HCT116 (cell line): ENCODE data around the gene RAD23A. TPM values are rescaled to one million over a fixed set of nuclear protein-coding genes. Genes with fewer than 3 reads are reported as not detected.

Experiments used
- ATAC-seq: fragments of 200-7000 bp; cut with Tn5 transposase; 2 replicates; pipeline ENCODE4 v1.9.1; 2020; ENCODE audit warnings: mild to moderate bottlenecking, moderate library complexity
- BruUV-seq: library from RNA; stranded (reverse); fragments of 400-500 nt; replicated peaks from 2 replicates; lab custom pipeline; 2021; lab: Mats Ljungman, UMichigan
- CTCF ChIA-PET: fragments of 300-600 bp; sonication (Branson Sonifier 250); formaldehyde crosslinking; loops from one replicate; lab custom pipeline; 2021; ENCODE audit warnings: antibody characterized with exemption; lab: Charles Lee
- POLR2A ChIA-PET: fragments of 300-600, 350-600 bp; sonication (Branson Sonifier 250); formaldehyde crosslinking; loops from one replicate; lab custom pipeline; 2021; ENCODE audit warnings: antibody characterized with exemption; lab: Charles Lee
- RAD21 ChIA-PET, 2 experiments: fragments of 300-600 bp; sonication (Branson Sonifier 250); formaldehyde crosslinking; loops; one replicate each; lab custom pipeline; 2023; ENCODE audit warnings: low total read pairs in 2 of 2; ENCODE audit not compliant: uncharacterized antibody in 2 of 2, unreplicated experiment in 2 of 2, low non-redundant PET in 1 of 2; lab: Charles Lee
- DNase-seq: peaks from one replicate; pipeline ENCODE4 v3.0.0-alpha.2; 2010; ENCODE audit warnings: low read depth, low spot score
- H2AFZ ChIP-seq: fragments of 200-600 bp; shearing (Covaris generic), sonication (generic); 2 replicates; pipeline ENCODE4 v1.6.1; 2017; ENCODE audit warnings: low read depth, mixed run types, mixed read lengths, antibody characterized with exemption, low read length; ENCODE audit not compliant: poor library complexity, severe bottlenecking
- H3K27ac ChIP-seq: 2 replicates; pipeline ENCODE4 v1.5.1; 2012; ENCODE audit warnings: low read depth, low read length
- H3K27me3 ChIP-seq: fragments of 200-600 bp; sonication (generic); 2 replicates; pipeline ENCODE4 v1.6.1; 2016; ENCODE audit warnings: mixed run types, low read length, mixed read lengths; ENCODE audit not compliant: insufficient read depth
- H3K36me3 ChIP-seq, 2 experiments: fragments of 200-500 bp in 1 of 2; fragments of 200-600 bp in 1 of 2; sonication (Bioruptor generic) in 1 of 2; sonication (generic) in 1 of 2; 2 replicates each; pipeline versions ENCODE4 v1.5.1 to v1.6.1; 2014 to 2016; ENCODE audit warnings: low read length in 2 of 2, inconsistent platforms in 1 of 2, mixed read lengths in 1 of 2, mixed run types in 1 of 2; ENCODE audit not compliant: insufficient read depth in 2 of 2, control insufficient read depth in 1 of 2
- H3K4me1 ChIP-seq, 2 experiments: fragments of 200-600 bp in 1 of 2; sonication (generic) in 1 of 2; 2 replicates each; pipeline versions ENCODE4 v1.5.1 to v1.6.1; 2012 to 2017; ENCODE audit warnings: low read length in 2 of 2, inconsistent platforms in 1 of 2, mild to moderate bottlenecking in 1 of 2, mixed read lengths in 1 of 2, mixed run types in 1 of 2, moderate library complexity in 1 of 2; ENCODE audit not compliant: insufficient read depth in 2 of 2, control insufficient read depth in 1 of 2
- H3K4me2 ChIP-seq: fragments of 200-600 bp; sonication (generic); 2 replicates; pipeline ENCODE4 v1.6.1; 2017; ENCODE audit warnings: mixed run types, low read length, mixed read lengths
- H3K4me3 ChIP-seq, 2 experiments: fragments of 200-600 bp in 1 of 2; sonication (generic) in 1 of 2; replicated peaks in 1 of 2; 2 replicates each; pipeline ENCODE4 v1.5.1; 2011 to 2016; ENCODE audit warnings: low read length in 2 of 2, control low read depth in 1 of 2, low read depth in 1 of 2, mild to moderate bottlenecking in 1 of 2, mixed read lengths in 1 of 2, mixed run types in 1 of 2
- H3K79me2 ChIP-seq: fragments of 200-600 bp; sonication (generic); 2 replicates; pipeline ENCODE4 v1.6.1; 2017; ENCODE audit warnings: mild to moderate bottlenecking, mixed run types, low read length, moderate library complexity, mixed read lengths; ENCODE audit not compliant: insufficient read depth
- H3K9ac ChIP-seq: fragments of 200-600 bp; sonication (generic); 2 replicates; pipeline ENCODE4 v1.6.1; 2016; ENCODE audit warnings: low read length, mixed read lengths
- H3K9me2 ChIP-seq: fragments of 200-600 bp; sonication (generic), shearing (Covaris generic); 2 replicates; pipeline ENCODE4 v1.6.1; 2017; ENCODE audit warnings: mixed run types, mild to moderate bottlenecking, moderate library complexity; ENCODE audit not compliant: insufficient read depth
- H3K9me3 ChIP-seq, 2 experiments: fragments of 200-500 bp in 1 of 2; fragments of 200-600 bp in 1 of 2; sonication (Bioruptor generic) in 1 of 2; sonication (generic) in 1 of 2; 2 replicates each; pipeline ENCODE4 v1.6.1; 2014 to 2017; ENCODE audit warnings: low read length in 2 of 2, mixed read lengths in 2 of 2, inconsistent platforms in 1 of 2, low read depth in 1 of 2, mild to moderate bottlenecking in 1 of 2, mixed run types in 1 of 2, moderate library complexity in 1 of 2; ENCODE audit not compliant: control insufficient read depth in 1 of 2, insufficient read depth in 1 of 2
- H4K20me1 ChIP-seq: fragments of 200-600 bp; sonication (generic), shearing (Covaris generic); 2 replicates; pipeline ENCODE4 v1.6.1; 2017; ENCODE audit warnings: mixed run types, mild to moderate bottlenecking, moderate library complexity; ENCODE audit not compliant: insufficient read depth
- ELF1 ChIP-seq: IDR thresholded peaks from 2 replicates; pipeline ENCODE4 v1.6.1; 2012; ENCODE audit warnings: low read depth, borderline replicate concordance
- ZFX ChIP-seq: fragments of 450-650 bp; IDR thresholded peaks from 2 replicates; pipeline ENCODE4 v1.6.1; 2017
- intact Hi-C: fragments of 100-400 bp; cut with micrococcal nuclease; formaldehyde crosslinking; loops from 2 replicates; pipeline ENCODE4 v1.10.0; 2022
- total RNA-seq: library from RNA; stranded (reverse); gene quantifications from one replicate; pipeline ENCODE4 v1.2.1, GENCODE V29; 2021; ENCODE audit not compliant: unreplicated experiment
- TF ChIP-seq, protein P1 (sequence below): IDR thresholded peaks from 2 replicates; pipeline ENCODE4 v1.6.1; 2012
- TF ChIP-seq, protein P2 (sequence below), 3 experiments: fragments of 200-600 bp in 1 of 3; sonication (generic) in 1 of 3; IDR thresholded peaks in 2 of 3; conservative IDR thresholded peaks in 1 of 3; 2 replicates each; pipeline ENCODE4 v1.5.1; 2012 to 2017; ENCODE audit warnings: low read depth in 2 of 3, low read length in 2 of 3, antibody characterized with exemption in 1 of 3, borderline replicate concordance in 1 of 3, control low read depth in 1 of 3, mild to moderate bottlenecking in 1 of 3, mixed read lengths in 1 of 3, mixed run types in 1 of 3, moderate library complexity in 1 of 3; ENCODE audit not compliant: insufficient read depth in 1 of 3

Gene RAD23A
- total RNA-seq, 1 experiment from 2014 or later = 163 TPM

DNA sequence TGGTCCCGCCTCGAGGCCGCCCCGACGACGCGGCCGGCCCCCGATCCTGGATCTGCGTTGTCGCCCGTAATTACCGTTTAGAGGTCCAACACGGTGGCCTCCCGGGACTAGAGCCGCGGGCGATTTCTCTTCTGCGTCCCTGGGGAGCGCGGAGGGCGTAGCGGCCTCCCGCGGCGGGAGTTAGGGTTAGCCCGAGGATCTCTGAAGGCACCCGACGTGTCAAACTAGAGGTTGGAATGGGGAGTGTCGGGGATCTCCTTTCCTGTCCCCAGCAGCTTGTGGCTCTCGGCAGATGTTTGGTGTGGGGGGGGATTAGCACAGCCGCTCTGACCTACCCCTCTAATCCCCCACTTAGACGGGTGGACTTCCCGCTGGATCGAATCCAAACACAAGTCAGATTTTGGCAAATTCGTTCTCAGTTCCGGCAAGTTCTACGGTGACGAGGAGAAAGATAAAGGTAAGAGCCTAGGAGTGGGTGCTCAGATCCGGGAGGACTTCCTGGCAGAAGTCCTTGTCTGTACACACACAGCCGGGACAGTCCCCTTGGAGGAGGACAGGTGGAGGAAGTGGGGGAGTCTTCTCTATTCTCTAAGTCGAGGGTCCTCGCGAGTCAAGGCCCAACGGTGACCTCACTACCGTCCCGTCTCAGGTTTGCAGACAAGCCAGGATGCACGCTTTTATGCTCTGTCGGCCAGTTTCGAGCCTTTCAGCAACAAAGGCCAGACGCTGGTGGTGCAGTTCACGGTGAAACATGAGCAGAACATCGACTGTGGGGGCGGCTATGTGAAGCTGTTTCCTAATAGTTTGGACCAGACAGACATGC is 6.7 kb upstream of the RAD23A start:
- H3K79me2 ChIP-seq = peaks cover 48% of the 10 kb centered on the region
- ChIA-PET POLR2A (interaction anchor here (0.9 kb wide), 1 partner anchor 48 kb away, joined by 4 read pairs; the partner anchor contains the start of gene GCDH), RAD21 (no interaction called here)

More for the DNA sequence above, 6.7 kb upstream of the RAD23A start:
- Histone ChIP-seq H3K9me2 (no peaks in the 10 kb centered on the region), H3K4me1 (peaks cover 15 to 47% of the 10 kb centered on the region in 2 experiments), H4K20me1 (no peaks in the 10 kb centered on the region), H3K27me3 (no peaks in the 10 kb centered on the region), H3K9me3 (no peaks in the 10 kb centered on the region), H3K9ac (peak overlapping the region; percentile 95), H3K36me3 (peaks cover 27 to 45% of the 10 kb centered on the region in 2 experiments), H3K4me3 (peak overlapping the region; percentile 98 to 99), H2AFZ (no peak overlapping the region), H3K4me2 (peak overlapping the region; percentile 87), H3K27ac (peak overlapping the region; percentile 78)
- intact Hi-C loops = loop anchor here (2.0 kb wide), 1 partner anchor 48 kb away; the partner anchor contains the start of gene GCDH
- TF ChIP-seq ELF1 = no peak
- TF ChIP-seq ZFX = peak; percentile 54; the same call in 1 of the 2 replicates
- TF ChIP-seq, protein P1, sequence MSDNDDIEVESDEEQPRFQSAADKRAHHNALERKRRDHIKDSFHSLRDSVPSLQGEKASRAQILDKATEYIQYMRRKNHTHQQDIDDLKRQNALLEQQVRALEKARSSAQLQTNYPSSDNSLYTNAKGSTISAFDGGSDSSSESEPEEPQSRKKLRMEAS = 0 out of 2 replicates have a peak, but pooled peaks have one; percentile 10
- TF ChIP-seq, protein P2, sequence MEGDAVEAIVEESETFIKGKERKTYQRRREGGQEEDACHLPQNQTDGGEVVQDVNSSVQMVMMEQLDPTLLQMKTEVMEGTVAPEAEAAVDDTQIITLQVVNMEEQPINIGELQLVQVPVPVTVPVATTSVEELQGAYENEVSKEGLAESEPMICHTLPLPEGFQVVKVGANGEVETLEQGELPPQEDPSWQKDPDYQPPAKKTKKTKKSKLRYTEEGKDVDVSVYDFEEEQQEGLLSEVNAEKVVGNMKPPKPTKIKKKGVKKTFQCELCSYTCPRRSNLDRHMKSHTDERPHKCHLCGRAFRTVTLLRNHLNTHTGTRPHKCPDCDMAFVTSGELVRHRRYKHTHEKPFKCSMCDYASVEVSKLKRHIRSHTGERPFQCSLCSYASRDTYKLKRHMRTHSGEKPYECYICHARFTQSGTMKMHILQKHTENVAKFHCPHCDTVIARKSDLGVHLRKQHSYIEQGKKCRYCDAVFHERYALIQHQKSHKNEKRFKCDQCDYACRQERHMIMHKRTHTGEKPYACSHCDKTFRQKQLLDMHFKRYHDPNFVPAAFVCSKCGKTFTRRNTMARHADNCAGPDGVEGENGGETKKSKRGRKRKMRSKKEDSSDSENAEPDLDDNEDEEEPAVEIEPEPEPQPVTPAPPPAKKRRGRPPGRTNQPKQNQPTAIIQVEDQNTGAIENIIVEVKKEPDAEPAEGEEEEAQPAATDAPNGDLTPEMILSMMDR (IDR thresholded peaks at IDR 0.05 in 2 of 3, conservative IDR thresholded peaks at IDR 0.05 in 1 of 3; ENCODE audit: borderline replicate concordance in 1 of 3, insufficient read depth in 1 of 3, low read depth in 2 of 3, low read length in 2 of 3) = 0 out of 6 replicates have a peak, but pooled peaks of 1 of the 3 experiments have one; percentile 16
- CTCF ChIA-PET = no interaction called here
- BruUV-seq = TSS peak; percentile 72
- peak; percentile 16 for ATAC-seq
- DNase-seq = no peak
